ENCODE results near the gene P4HTM. TPM values are rescaled to one million over a fixed set of nuclear protein-coding genes. Genes with fewer than 3 reads are reported as not detected.
A peak's percentile ranks its signal among the peaks of the same experiment; 100 is the strongest.

P4HTM gene
- total RNA-seq, 1 donor from 2014 or later, result 47.2 TPM

GRCh38 chr3:48983096-48983495 is 6.9 kb upstream of the P4HTM start:
- DNase-seq (ENCODE audit: low spot score), result no peak

GRCh38 chr3:48984663-48985062 is 5.4 kb upstream of the P4HTM start:
- DNase-seq (ENCODE audit: low spot score), result no peak

- DNase-seq (ENCODE audit: low spot score), result no peak
Observed at GRCh38 chr3:48985831-48986376, 4.1 kb upstream of the P4HTM start.

- no peak for DNase-seq (ENCODE audit: low spot score)
Observed at GRCh38 chr3:48989126-48989795, 780 bp upstream of the P4HTM start.

DNA sequence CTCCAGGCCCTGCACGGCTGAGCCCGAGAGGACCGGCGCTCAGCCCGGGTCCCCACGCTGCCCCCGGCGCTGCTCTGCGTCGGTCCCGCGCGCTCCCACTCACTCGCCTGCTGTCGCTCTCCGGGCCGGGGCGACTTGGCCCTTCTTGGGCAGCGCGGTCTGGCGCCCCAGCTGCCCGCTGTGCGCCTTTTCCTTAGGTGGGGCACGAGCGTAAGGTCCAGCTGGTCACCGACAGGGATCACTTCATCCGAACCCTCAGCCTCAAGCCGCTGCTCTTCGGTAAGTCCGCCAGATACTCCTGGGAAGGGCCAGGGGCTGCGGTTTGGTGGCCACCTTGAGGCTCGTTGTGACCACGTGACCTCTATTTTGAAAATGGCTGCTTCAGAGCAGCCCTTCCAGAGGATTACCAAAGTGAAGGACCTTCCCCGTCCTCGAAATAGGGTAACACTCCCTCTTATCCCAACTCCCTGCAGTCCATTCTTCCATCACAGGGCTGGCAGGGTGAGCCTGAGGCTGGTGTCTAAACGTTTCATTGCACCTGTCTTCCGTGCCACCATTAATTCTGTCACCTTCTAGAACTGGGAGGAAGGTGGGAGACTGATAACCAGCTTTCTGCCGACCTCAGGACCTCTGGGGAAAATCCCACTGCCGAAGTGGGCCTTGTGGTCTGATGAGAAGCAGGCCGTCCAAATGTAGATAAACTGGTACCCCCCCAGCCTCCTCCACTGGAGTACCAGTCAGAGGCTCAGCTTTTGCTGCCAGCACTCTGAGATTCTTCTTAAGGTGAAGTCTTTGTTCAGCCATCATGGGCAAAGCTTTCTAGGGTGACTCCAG is 812 bp downstream of the P4HTM start:
- DNase-seq (ENCODE audit: low spot score), result no peak

DNA sequence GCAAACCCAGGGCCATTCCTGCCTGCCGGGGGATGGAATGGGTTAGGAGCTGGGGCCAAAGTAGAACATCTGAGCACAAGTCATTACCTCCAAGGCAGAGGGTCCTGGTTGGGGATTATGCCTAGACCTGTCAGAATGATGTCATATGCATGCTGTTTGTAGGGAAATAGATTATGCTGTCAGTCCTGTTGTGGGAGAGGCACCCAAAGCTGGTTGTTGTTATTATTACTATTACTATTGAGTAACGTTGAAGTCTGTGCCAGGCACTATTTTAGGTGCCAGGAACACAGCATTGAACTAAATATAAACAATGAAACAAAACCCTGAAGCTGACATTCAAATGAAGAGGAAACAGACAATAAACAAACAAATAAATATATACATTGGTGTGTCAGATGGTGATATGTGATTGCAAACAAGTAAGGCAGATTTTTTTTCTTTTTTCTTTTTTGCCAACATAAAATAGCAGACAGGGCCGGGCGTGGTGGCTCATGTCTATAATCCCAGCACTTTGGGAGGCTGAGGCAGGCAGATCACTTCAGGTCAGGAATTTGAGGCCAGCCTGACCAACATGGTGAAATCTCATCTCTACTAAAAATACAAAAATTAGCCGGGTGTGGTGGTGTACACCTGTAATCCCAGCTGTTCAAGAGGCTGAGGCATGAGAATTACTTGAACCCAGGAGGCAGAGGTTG is 2.0 kb downstream of the P4HTM start:
- no peak for DNase-seq (ENCODE audit: low spot score)

GRCh38 chr3:48993834-48994233 is 3.8 kb downstream of the P4HTM start:
- DNase-seq (ENCODE audit: low spot score), result no peak

DNA sequence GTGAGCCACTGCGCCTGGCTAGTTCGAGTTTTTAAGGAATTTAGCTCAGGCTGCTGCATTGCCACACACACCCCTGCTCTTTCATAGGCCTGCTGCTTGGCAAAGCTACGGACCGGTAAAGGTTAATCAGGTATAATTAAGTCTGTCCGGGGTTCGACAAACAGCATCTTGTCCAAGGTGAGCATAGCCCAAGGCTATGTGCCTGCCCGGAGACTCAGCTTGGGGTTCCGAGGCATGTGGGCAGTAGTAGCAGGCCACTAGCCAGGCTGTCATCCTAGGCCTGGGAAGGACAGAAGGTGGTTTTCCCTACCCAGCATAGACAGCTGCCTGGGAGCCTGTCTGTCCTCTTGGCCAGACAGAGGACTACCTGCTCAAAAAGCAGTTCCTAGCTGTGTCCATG is 6.6 kb downstream of the P4HTM start:
- DNase-seq (ENCODE audit: low spot score), result no peak

- DNase-seq (ENCODE audit: low spot score), result no peak
Observed at GRCh38 chr3:48997102-48997635, 7.1 kb downstream of the P4HTM start.

DNA sequence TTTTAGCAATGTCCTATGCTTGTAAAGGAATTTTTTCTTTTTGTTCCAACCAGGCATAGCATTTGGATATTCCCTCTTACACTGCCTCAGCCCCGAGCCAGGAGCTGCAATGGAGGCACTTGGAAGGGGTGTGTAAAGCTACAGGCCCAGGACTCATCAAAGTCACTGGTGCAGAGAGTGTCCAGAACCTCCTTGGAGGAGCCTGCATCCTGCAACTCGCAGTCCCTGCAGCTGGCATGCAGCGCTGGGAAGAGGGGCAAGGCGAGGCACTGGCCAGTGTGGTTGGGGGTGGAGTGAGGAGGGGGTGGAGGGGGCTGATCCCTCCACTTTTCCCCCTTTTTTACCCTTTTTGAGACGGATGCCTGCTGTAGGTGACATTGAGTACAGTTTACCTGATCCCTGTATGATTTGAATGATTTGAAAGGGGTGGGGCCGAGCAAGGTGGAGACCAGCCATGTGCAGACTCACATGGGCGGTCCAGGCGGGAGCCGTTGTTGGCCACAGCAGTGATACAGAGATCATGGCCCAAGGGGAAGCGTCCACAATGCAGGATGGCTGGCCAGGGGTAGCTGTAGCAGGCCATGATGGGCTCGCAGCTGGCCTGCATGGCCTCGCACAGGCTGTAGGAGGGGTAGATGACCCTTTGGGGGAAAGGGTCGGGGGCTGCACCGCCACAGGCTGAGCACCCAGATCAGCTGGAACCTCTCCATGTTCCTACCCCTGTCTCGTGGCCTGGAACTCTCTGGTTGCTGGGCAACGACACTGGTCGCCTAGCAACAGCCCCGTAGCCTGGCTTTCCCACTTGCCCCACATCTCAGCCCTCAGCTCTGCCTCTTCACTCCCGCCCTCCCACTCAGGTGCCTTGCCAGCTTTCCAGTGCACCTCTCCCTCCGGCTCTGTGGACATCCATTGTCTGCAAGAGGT is 7.9 kb downstream of the P4HTM start:
- no peak for DNase-seq (ENCODE audit: low spot score)

DNA sequence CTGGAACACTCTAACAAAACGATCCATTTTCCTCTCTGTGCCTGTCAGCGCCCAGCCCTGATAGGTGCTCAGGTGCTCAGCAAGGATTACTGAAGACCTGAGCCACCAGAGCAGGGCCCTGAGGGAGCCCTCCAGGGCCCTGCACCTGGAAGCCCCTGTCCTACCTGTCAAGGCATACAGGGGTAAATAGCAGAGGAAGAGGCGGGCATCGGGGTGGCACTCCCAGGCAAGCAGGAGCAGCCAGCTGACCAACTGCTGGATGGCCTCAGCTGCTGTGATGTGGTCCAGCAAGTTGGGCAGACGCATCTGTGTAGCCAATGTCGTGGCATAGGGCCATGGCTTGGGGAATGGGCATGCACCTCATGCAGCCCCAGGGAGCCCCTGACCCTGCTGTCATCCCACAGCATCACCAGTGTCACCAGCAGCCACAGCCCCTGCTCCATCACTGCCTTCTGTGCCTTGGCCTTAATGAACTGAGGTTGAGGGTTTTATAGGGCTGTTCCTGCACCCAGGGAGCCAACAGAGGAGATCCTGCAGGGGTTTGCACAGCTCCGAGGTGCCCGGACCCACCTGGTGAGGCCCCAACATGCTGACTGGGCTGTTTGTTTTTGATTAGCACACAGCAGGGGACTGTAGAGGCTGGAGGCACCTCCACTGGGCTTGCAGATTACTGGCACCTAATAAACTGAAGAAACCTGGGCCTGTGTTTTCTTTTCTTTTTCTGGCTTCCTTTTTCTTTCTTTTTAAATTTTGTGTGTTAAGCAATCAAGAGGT is 9.2 kb downstream of the P4HTM start:
- DNase-seq (ENCODE audit: low spot score), result no peak

- DNase-seq (ENCODE audit: low spot score), result no peak
Observed at GRCh38 chr3:49001155-49001554, 11.1 kb downstream of the P4HTM start.

GRCh38 chr3:49004352-49005302 is 14.6 kb downstream of the P4HTM start:
- no peak for DNase-seq (ENCODE audit: low spot score)

DNA sequence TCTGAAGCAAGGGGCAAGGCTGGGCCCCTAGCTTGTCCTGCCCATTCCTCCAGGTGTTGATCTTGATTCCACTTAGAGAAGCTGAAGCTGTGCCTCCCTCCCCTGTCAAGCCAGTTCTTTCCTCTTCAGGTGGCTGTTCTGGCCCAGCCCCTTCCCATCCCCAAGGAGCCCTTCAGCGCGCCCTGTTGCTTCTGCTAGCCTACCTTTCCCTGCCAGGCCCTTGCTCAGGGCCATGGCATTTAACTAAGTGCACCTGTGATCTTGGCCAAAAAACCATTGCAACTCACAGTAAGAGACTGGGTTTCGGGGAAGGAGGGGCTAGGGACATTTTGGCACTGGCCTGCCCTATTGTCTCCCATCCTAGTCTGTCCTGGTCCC is 15.3 kb downstream of the P4HTM start:
- no peak for DNase-seq (ENCODE audit: low spot score)

- DNase-seq (ENCODE audit: low spot score), result no peak
Observed at GRCh38 chr3:49005998-49006397, 16.0 kb downstream of the P4HTM start.

- DNase-seq (ENCODE audit: low spot score), result peak; percentile 58
Observed at GRCh38 chr3:49006408-49007067, 16.5 kb downstream of the P4HTM start.

DNA sequence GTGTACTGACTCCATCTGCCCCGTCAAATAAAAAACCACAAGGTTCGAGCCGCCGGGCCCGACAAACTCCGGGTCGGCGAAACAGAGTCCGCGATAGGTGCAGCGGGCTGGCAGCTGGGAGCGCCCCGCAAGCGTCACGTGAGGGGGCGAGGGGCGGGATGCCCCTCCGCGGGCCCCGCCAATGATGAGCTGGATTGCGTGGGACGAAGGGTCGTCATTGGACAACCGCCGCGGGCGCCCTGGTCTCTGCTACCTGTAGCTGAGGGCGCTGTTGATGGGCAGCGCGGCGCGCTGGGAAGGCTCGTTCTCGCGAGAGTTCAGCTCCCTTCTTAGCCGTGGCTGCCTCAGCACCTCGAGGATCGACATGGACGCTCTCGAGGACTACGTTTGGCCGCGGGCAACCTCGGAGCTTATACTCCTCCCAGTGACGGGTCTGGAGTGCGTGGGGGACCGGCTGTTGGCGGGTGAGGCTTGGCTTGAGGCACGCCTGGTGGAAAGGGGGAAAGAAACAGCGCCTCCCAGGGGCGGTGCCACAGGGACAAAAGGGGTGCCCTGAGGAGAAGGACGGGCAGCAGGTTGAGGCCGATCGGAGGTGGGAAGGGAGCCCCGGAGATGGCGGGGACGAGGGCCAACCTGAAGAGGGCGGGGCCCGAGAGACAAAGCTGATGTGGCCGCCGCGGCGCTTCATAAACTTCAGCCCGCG is 17.2 kb downstream of the P4HTM start, which contains the start of gene WDR6:
Gene WDR6 (plus strand): TSS at position 324 of the 703 bp plus-strand sequence. CDS start 41 bp downstream, at position 365.
- peak; percentile 98 for DNase-seq (ENCODE audit: low spot score)

Data from ureter (tissue), 1 donor.